Right forelimb (tissue), 1 donor: ENCODE measurements around the gene PRSS27.

Experiments
- DNase-seq: peaks from one replicate; pipeline ENCODE4 v3.0.0-alpha.2; 2018

Gene PRSS27

DNA sequence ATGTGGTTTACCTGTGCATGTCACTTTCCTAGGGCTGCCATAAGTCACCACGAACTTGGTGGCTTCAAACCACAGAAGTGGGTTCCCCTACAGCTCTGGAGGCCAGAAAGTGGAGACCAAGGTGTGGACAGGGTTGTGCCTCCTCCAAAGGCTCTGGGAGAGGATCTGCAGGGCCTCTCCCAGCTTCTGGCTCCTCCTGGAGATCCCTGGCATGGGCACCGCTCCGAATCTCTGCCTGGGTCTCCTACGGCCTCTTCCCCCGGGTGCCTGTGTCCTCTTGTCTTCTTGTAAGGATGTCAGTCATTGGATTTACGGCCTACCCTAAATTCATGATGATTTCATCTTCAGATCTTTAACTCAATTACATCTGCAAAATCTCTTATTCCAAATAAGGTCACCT lies 29.9 kb upstream of the PRSS27 start:
- DNase-seq, result no peak

- DNase-seq, result no peak
Measured at GRCh38 chr16:2749476-2749875, 29.5 kb upstream of the PRSS27 start.

- DNase-seq, result no peak
Measured at GRCh38 chr16:2748757-2749455, 28.9 kb upstream of the PRSS27 start.

GRCh38 chr16:2745961-2746360 lies 25.9 kb upstream of the PRSS27 start:
- no peak for DNase-seq

GRCh38 chr16:2745116-2745890 lies 25.3 kb upstream of the PRSS27 start:
- no peak for DNase-seq

DNA sequence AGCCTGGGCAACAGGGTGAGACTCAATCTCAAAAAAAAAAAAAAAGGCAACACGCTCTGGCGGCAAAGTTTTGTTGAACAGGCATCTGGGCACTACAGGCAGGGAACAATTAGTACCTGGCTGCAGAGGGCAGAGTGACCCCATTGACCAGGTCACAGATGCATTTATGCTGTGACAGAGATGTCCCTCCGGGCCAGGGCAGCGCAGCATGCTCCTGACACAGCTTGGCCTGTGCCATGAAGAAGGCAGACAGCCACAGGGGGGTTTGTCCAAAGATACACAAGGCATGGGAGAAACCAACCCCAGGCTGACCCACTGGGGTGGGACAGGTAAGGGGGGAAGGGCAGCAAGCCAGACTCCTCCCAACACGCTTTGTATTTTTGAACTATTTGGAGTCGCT lies 24.7 kb upstream of the PRSS27 start:
- no peak for DNase-seq

- DNase-seq, result no peak
Measured at GRCh38 chr16:2743007-2743810, 23.2 kb upstream of the PRSS27 start.

GRCh38 chr16:2742323-2743006 lies 22.4 kb upstream of the PRSS27 start:
- DNase-seq, result no peak

DNA sequence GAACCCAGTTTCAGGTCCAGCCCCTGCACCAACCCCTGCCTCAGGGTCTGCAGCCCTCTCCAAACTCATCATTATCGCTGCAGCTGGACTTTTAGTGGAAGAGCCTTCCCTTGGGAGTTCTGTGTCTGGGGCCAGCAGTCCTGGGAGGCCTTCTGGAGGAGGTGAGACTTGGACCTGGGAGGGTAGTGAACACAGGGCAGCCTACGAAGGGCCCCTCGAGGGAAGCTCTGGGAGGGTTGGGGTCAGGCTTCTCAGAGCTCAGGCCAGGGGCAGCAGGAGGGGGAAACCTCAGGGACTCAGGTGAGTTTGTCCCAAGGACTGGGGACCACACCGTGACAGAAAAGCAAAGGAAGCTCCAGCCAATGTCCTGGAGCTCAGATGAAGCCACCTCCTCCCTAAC lies 21.1 kb upstream of the PRSS27 start:
- no peak for DNase-seq

DNA sequence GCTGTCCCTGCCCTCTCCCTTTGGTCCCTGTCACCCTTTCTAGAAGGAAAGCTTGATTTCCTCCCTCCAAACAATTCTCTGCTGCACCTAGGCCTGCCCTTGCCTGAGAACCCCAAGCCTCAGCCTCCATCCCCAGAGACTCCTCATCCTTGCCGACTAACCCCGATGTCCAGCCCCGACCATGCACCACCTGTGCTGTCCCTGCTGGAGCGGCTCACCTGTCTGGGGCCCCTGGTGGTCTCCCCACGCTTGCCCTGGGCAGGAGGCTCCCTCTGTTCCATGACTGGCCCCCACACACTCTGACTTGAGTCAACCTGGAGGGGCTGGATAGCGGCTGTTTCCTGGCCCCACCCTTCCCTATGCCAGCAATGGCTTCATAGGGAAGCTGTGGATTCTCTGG lies 20.5 kb upstream of the PRSS27 start:
- DNase-seq, result no peak

- DNase-seq, result no peak
Measured at GRCh38 chr16:2739625-2740430, 19.8 kb upstream of the PRSS27 start.

DNA sequence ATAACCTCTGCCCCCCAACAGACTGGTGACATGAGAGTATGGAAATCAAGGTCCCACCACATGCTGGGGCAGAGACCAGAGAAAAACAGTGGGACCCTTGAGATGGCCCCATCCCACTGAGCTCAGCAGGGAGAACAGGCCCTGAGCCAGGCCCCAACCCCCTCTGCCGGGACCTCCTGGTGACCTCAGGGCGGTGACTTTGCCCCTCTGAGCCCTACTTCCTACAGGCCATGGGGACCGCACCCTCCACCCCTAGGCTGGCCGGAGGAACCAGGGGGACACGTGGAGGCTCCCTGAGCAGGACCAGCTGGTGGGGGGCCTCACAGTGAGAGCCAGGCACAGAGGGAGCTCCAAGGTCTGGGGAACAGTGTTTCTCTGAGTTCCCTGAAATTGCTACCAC lies 18.6 kb upstream of the PRSS27 start:
- DNase-seq, result no peak

DNA sequence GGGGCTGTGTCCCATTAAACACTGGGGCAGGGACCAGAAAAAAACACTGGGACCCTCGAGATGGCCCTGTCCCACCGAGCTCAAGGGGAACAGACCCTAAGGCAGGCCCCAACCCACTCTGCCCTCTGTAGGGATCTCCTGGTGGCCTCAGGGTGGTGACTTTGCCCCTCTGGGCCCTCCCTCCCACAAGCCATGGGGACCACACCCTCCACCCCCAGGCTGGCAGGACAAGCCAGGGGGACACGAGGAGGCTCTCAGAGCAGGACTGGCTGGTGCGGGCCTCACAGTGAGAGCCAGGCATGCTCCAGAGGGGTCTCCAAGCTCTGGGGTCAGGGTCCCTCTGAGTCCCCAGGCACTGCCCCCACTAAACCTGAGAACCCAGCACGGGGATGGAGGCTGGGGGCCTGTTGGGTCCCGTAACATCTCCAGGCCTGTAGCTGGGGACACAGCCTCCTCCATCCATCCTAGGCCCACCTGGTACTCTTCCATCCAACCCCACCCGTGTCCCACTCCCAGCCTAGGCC lies 17.9 kb upstream of the PRSS27 start:
- no peak for DNase-seq

DNA sequence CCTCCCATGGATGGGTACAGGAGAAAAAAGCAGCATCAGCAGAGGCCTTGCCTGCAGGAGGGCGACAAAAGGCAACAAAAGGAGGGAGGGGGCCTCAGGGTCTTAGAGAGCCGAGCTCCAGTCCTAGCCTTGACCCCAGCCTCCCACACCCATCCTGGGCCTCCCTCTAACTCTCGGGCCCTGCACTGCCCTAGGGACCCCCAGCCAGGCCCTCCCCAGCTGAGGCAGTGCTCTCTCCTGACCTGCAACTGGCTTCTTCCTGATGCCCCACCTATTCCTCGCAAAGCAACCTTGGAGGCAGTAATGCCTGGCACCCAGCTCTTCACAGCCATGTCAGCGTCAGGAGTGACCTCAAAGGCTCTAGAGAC lies 17.2 kb upstream of the PRSS27 start:
- no peak for DNase-seq

DNA sequence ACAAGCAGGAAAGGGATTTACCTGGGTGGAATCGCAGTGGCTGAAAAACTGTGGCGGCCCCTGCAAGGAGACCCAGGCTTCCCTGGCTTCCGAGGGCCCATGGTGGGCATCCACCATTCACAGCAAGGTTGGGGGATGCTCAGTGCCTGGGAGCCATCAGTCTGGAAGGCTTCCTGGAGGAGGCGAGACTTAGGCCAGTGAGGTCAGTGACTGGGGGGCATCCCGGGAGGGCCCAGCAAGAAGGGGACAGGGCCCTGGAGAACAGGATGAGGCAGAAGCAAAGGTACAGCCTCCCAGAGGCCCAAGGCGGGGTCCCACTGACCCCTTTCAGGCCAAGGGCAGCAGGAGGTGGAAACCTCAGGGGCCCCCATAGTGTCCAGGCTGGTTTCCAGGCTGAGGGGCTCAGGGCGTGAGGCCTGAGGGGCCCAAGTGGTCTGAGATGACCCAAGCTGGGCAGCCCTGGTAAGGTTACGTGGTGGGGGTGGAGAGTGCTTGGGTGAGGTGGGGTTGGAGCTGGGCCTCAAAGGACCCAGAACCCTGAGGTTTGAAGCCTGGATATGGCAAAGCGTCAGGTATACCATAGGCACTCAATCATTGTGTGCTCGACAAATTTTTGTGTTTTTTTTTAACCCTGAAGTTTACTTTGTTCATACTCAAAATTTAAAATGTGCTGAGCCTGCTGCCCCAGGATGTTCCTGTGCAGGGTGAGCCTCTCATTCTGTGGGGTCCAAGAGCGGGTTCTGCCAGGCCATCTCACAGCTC lies 16.6 kb upstream of the PRSS27 start:
- no peak for DNase-seq

- DNase-seq, result no peak
Measured at GRCh38 chr16:2734844-2735515, 15.0 kb upstream of the PRSS27 start.

GRCh38 chr16:2728034-2728433 lies 8.0 kb upstream of the PRSS27 start:
- no peak for DNase-seq

DNA sequence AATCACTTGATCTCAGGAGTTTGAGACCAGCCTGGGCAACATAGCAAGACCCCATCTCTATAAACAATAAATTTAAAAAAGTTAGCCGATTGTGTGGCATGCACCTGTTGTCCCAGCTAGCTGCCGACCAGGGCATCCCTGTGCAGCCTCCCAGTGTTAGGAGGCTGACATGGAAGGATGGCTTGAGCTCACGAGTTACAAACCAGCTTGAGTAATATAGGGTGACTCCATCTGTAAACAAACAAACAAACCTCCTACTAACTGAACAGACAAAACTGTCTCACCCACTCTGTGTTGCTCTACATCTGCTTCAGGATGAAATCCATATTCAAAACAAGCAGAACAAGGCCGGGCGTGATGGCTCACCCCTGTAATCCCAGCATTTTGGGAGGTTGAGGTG lies 6.9 kb upstream of the PRSS27 start:
- no peak for DNase-seq

DNA sequence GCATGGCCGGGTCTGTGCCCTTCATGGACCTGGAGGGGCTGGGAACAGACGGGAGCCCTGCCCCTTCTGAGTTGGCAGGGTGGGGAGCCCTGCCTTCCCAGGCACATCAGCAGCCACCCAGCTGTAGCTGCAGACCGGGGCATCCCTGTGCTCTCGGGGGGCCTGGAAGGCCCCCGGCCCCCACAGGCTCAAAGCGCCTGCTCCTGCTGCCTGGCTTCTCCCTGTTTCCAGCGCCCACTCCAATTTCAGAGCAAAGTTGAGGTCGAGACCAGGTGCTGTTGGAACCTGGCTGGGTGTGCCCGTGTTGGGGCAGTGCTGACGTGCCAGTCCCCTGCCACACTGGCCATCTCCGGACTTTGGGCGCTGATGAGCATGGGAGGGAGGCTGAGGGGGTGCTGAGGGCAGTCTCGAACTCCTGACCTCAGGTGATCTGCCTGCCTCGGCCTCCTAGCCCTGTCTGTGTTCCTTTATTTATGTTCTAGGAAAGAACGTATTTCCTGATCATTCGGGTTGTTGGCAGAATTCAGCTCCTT lies 4.9 kb upstream of the PRSS27 start:
- DNase-seq, result no peak

DNA sequence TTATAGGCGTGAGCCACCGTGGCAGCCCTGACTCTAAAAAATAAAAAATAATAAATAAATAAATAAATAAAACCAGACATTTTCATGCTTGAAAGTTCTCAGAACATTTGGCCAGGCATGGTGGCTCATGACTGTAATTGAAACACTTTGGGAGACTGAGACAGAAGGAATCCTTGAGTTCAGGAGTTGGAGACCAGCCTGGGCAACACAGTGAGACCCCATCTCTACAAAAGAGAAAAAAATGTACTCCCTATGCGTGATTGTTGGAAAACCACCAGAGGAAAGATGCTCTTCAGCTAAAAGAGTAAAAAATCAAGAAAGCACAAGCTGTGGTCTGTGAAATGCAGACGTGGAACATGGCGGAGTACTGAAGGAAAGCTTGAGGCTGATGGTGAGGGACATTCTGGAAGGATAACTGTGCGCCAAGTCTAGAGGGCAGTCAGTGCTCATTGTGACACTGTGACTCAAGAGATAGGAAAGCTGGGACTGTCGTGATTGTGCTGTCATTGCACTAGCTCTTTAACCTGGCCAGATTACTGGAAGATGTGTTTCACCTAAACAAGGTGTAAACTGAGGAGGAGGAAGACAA lies 4.2 kb upstream of the PRSS27 start:
- DNase-seq, result no peak
